BJ (cell line): ENCODE measurements around the gene SIPA1L3. TPM values are rescaled to one million over a fixed set of nuclear protein-coding genes. Genes with fewer than 3 reads are reported as not detected.

Experiments used
- CTCF ChIA-PET: fragments of 350-600 bp; formaldehyde crosslinking; extraction: SDS; loops from one replicate; lab custom pipeline; 2021; ENCODE audit warnings: antibody characterized with exemption, inconsistent platforms; lab: Yijun Ruan, JAX
- POLR2A ChIA-PET: fragments of 300-600 bp; sonication (Branson Sonifier 250); formaldehyde crosslinking; extraction: SDS; loops from one replicate; lab custom pipeline; 2021; ENCODE audit warnings: antibody characterized with exemption; lab: Charles Lee
- DNase-seq: peaks from one replicate; pipeline ENCODE4 v3.0.0-alpha.2; 2011; ENCODE audit warnings: low read depth
- H3K27me3 ChIP-seq: 2 replicates; pipeline ENCODE4 v1.6.0; 2011; ENCODE audit warnings: low read length; ENCODE audit not compliant: control insufficient read depth, insufficient read depth
- H3K36me3 ChIP-seq: 2 replicates; pipeline ENCODE4 v1.5.1; 2011; ENCODE audit warnings: low read length; ENCODE audit not compliant: control insufficient read depth, insufficient read depth
- H3K4me3 ChIP-seq: 2 replicates; pipeline ENCODE4 v1.5.1; 2011; ENCODE audit warnings: low read depth, mild to moderate bottlenecking, control low read depth, low read length
- CTCF ChIP-seq: IDR thresholded peaks from 2 replicates; pipeline ENCODE4 v1.5.1; 2011; ENCODE audit warnings: low read depth, mild to moderate bottlenecking, control low read depth, inconsistent platforms, low read length, moderate library complexity; ENCODE audit not compliant: insufficient read depth
- polyA plus RNA-seq: library from polyadenylated mRNA; depleted of rRNA; stranded (reverse); fragments of >200 nt; gene quantifications from 2 replicates; pipeline ENCODE4 v1.2.3, GENCODE V29; 2011

The SIPA1L3 gene
- polyA plus RNA-seq, 1 experiment = 4.5 TPM

GRCh38 chr19:38165335-38165734 is 258.3 kb downstream of the SIPA1L3 start:
- ChIA-PET POLR2A (no interaction called here), CTCF (interaction anchor here (0.9 to 1.2 kb wide), 2 partner anchors 11 to 263 kb away, joined by 3 to 4 read pairs; no protein-coding TSS in a partner anchor)
- DNase-seq = no peak

GRCh38 chr19:38168637-38169036 is 261.6 kb downstream of the SIPA1L3 start:
- no peak for DNase-seq
- CTCF ChIA-PET = no interaction called here

More at GRCh38 chr19:38165335-38165734, 258.3 kb downstream of the SIPA1L3 start:
- H3K27me3 ChIP-seq = no peaks in the 10 kb centered on the region
- H3K36me3 ChIP-seq = peaks cover 29% of the 10 kb centered on the region
- H3K4me3 ChIP-seq = no peak overlapping the region
- TF ChIP-seq CTCF = no peak

GRCh38 chr19:38170334-38170733 is 263.3 kb downstream of the SIPA1L3 start:
- Histone ChIP-seq H3K4me3 (no peak overlapping the region), H3K27me3 (no peaks in the 10 kb centered on the region), H3K36me3 (peaks cover 10% of the 10 kb centered on the region)
- DNase-seq = no peak
- POLR2A ChIA-PET = no interaction called here
- CTCF ChIA-PET = no interaction called here
- no peak for TF ChIP-seq CTCF

More at GRCh38 chr19:38168637-38169036, 261.6 kb downstream of the SIPA1L3 start:
- no peaks in the 10 kb centered on the region for H3K27me3 ChIP-seq
- no peak for TF ChIP-seq CTCF
- no peak overlapping the region for H3K4me3 ChIP-seq
- H3K36me3 ChIP-seq = peaks cover 19% of the 10 kb centered on the region
- POLR2A ChIA-PET = no interaction called here

GRCh38 chr19:38172001-38172400 is 265.0 kb downstream of the SIPA1L3 start:
- Histone ChIP-seq H3K36me3 (peaks cover 4% of the 10 kb centered on the region; the same call in 1 of the 2 replicates), H3K4me3 (no peak overlapping the region), H3K27me3 (no peaks in the 10 kb centered on the region)
- no peak for TF ChIP-seq CTCF
- no peak for DNase-seq
- CTCF ChIA-PET = interaction anchor here (0.6 kb wide), 1 partner anchor 16 kb away, joined by 3 read pairs; no protein-coding TSS in a partner anchor
- POLR2A ChIA-PET = no interaction called here

GRCh38 chr19:38173291-38174041 is 266.5 kb downstream of the SIPA1L3 start:
- no peak for DNase-seq
- POLR2A ChIA-PET = no interaction called here
- TF ChIP-seq CTCF = no peak
- no peaks in the 10 kb centered on the region for H3K27me3 ChIP-seq
- no peak overlapping the region for H3K4me3 ChIP-seq
- peaks cover 4% of the 10 kb centered on the region; the same call in 1 of the 2 replicates for H3K36me3 ChIP-seq
- CTCF ChIA-PET = interaction anchor here (0.6 to 1.3 kb wide), 2 partner anchors 20 to 271 kb away, joined by 3 to 4 read pairs; no protein-coding TSS in a partner anchor
